H1 (cell line): ENCODE measurements around the gene TMEM134. TPM values are rescaled to one million over a fixed set of nuclear protein-coding genes. Genes with fewer than 3 reads are reported as not detected.
A peak's percentile ranks its signal among the peaks of the same experiment; 100 is the strongest.

Experiments
- CTCF ChIA-PET: fragments of 300-600 bp; sonication (Branson Sonifier 250); formaldehyde crosslinking; loops from one replicate; lab custom pipeline; 2021; ENCODE audit not compliant: partially characterized antibody; lab: Charles Lee
- POLR2A ChIA-PET: fragments of 300-600 bp; sonication (Branson Sonifier 250); formaldehyde crosslinking; loops from one replicate; lab custom pipeline; 2021; ENCODE audit warnings: inconsistent platforms; ENCODE audit not compliant: partially characterized antibody; lab: Charles Lee
- DNase-seq, 2 experiments: peaks; one replicate each; pipeline versions ENCODE4 v3.0.0 to v3.0.0-alpha.2; 2010 to 2022; ENCODE audit warnings: low spot score in 2 of 2, low read depth in 1 of 2, mixed read lengths in 1 of 2
- FAIRE-seq: peaks from 2 replicates; lab custom pipeline; 2011; peaks lifted over from hg19 to GRCh38; lab: Jason Lieb, UNC
- H2AFZ ChIP-seq: 2 replicates; pipeline ENCODE4 v1.8.1; 2012; ENCODE audit warnings: low read length, inconsistent platforms
- H2AK5ac ChIP-seq: 2 replicates; pipeline ENCODE4 v1.6.1; 2013; ENCODE audit warnings: low read depth, low read length
- H2BK120ac ChIP-seq: replicated peaks from 2 replicates; pipeline ENCODE3; 2013; ENCODE audit warnings: low read depth, low read length, inconsistent platforms
- H2BK12ac ChIP-seq: 2 replicates; pipeline ENCODE4 v1.6.1; 2013; ENCODE audit warnings: low read depth, low read length
- H2BK15ac ChIP-seq: 2 replicates; pipeline ENCODE4 v1.6.1; 2013; ENCODE audit warnings: low read length
- H2BK20ac ChIP-seq: 2 replicates; pipeline ENCODE4 v1.6.1; 2013; ENCODE audit warnings: low read length
- H2BK5ac ChIP-seq: 2 replicates; pipeline ENCODE4 v1.6.1; 2013; ENCODE audit warnings: low read depth, low read length
- H3K14ac ChIP-seq: 2 replicates; pipeline ENCODE4 v1.6.1; 2013; ENCODE audit warnings: inconsistent platforms; ENCODE audit not compliant: insufficient read length
- H3K18ac ChIP-seq: 2 replicates; pipeline ENCODE4 v1.6.1; 2013; ENCODE audit warnings: low read length; ENCODE audit errors: extremely low read depth
- H3K23ac ChIP-seq: 2 replicates; pipeline ENCODE4 v1.6.1; 2013; ENCODE audit warnings: inconsistent platforms; ENCODE audit not compliant: insufficient read length
- H3K23me2 ChIP-seq: 2 replicates; pipeline ENCODE4 v1.6.1; 2013; ENCODE audit warnings: low read depth, low read length
- H3K27ac ChIP-seq: 2 replicates; pipeline ENCODE4 v1.6.1; 2011; ENCODE audit warnings: low read depth, low read length, inconsistent platforms
- H3K27me3 ChIP-seq, 4 experiments: replicated peaks in 1 of 4; 1 replicate in 1 of 4; 2 replicates in 3 of 4; pipeline versions ENCODE4 v1.6.1 to v1.8.1; 2011 to 2013; ENCODE audit warnings: low read length in 3 of 4, mild to moderate bottlenecking in 3 of 4, inconsistent platforms in 2 of 4, mixed read lengths in 2 of 4, moderate library complexity in 1 of 4; ENCODE audit not compliant: control insufficient read depth in 3 of 4, insufficient read depth in 3 of 4; ENCODE audit errors: extremely low read depth in 1 of 4
- H3K36me3 ChIP-seq, 4 experiments: 2 replicates each; pipeline versions ENCODE4 v1.6.1 to v1.8.1; 2011 to 2013; ENCODE audit warnings: mild to moderate bottlenecking in 4 of 4, low read length in 3 of 4, moderate library complexity in 2 of 4, control low read depth in 1 of 4, inconsistent platforms in 1 of 4; ENCODE audit not compliant: insufficient read depth in 4 of 4, control insufficient read depth in 2 of 4
- H3K4ac ChIP-seq: replicated peaks from 2 replicates; pipeline ENCODE3; 2013; ENCODE audit warnings: low read length, low read depth, mixed read lengths, inconsistent platforms; ENCODE audit not compliant: insufficient read length
- H3K4me1 ChIP-seq, 4 experiments: replicated peaks in 1 of 4; 1 replicate in 1 of 4; 2 replicates in 3 of 4; pipeline versions ENCODE4 v1.6.1 to v1.8.1; 2011 to 2013; ENCODE audit warnings: low read length in 3 of 4, inconsistent platforms in 2 of 4, mixed read lengths in 1 of 4; ENCODE audit not compliant: insufficient read depth in 4 of 4, control insufficient read depth in 3 of 4
- H3K4me2 ChIP-seq, 2 experiments: 2 replicates each; pipeline versions ENCODE4 v1.6.1 to v1.8.1; 2011 to 2013; ENCODE audit warnings: low read depth in 2 of 2, low read length in 2 of 2, control low read depth in 1 of 2, inconsistent platforms in 1 of 2, mild to moderate bottlenecking in 1 of 2; ENCODE audit not compliant: insufficient read depth in 1 of 2
- H3K4me3 ChIP-seq, 4 experiments: fragments of 200-600, 300-600 bp in 1 of 4; sonication (generic), shearing (Covaris generic), sonication (Bioruptor Twin) in 1 of 4; 2 replicates each; pipeline versions ENCODE4 v1.5.1 to v1.8.1; 2011 to 2016; ENCODE audit warnings: low read length in 4 of 4, low read depth in 3 of 4, control low read depth in 2 of 4, inconsistent platforms in 2 of 4, mild to moderate bottlenecking in 2 of 4, mixed read lengths in 1 of 4, moderate library complexity in 1 of 4; ENCODE audit not compliant: insufficient read depth in 2 of 4; ENCODE audit errors: extremely low read depth in 1 of 4
- H3K56ac ChIP-seq: replicated peaks from 2 replicates; pipeline ENCODE3; 2013; ENCODE audit warnings: low read depth, mild to moderate bottlenecking, mixed read lengths, low read length, inconsistent platforms; ENCODE audit not compliant: insufficient read length
- H3K79me1 ChIP-seq: 2 replicates; pipeline ENCODE4 v1.6.1; 2013; ENCODE audit warnings: low read depth, low read length, control low read depth
- H3K79me2 ChIP-seq, 2 experiments: 2 replicates each; pipeline versions ENCODE4 v1.6.1 to v1.8.1; 2012 to 2013; ENCODE audit warnings: low read length in 2 of 2, mild to moderate bottlenecking in 2 of 2, inconsistent platforms in 1 of 2; ENCODE audit not compliant: insufficient read depth in 2 of 2, control insufficient read depth in 1 of 2
- H3K9ac ChIP-seq, 4 experiments: replicated peaks in 1 of 4; 1 replicate in 1 of 4; 2 replicates in 3 of 4; pipeline versions ENCODE4 v1.6.1 to v1.8.1; 2011 to 2013; ENCODE audit warnings: low read depth in 3 of 4, low read length in 3 of 4, control low read depth in 2 of 4, mild to moderate bottlenecking in 2 of 4, moderate library complexity in 2 of 4, inconsistent platforms in 1 of 4; ENCODE audit errors: extremely low read depth in 1 of 4
- H3K9me3 ChIP-seq, 2 experiments: 2 replicates each; pipeline versions ENCODE4 v1.6.1 to v1.8.1; 2012 to 2013; ENCODE audit warnings: mild to moderate bottlenecking in 2 of 2, moderate library complexity in 2 of 2, control low read depth in 1 of 2, inconsistent platforms in 1 of 2, low read depth in 1 of 2, low read length in 1 of 2, mixed read lengths in 1 of 2; ENCODE audit not compliant: insufficient read depth in 2 of 2
- H4K20me1 ChIP-seq, 2 experiments: replicated peaks in 1 of 2; 2 replicates each; pipeline versions ENCODE3 to v1.8.1; 2011 to 2013; ENCODE audit warnings: inconsistent platforms in 2 of 2, low read length in 2 of 2, mild to moderate bottlenecking in 1 of 2; ENCODE audit not compliant: insufficient read depth in 2 of 2, control insufficient read depth in 1 of 2
- H4K5ac ChIP-seq: 2 replicates; pipeline ENCODE4 v1.6.1; 2013; ENCODE audit warnings: low read length, low read depth, mixed read lengths, inconsistent platforms; ENCODE audit not compliant: insufficient read length
- H4K8ac ChIP-seq: 2 replicates; pipeline ENCODE4 v1.8.0; 2013; ENCODE audit warnings: mild to moderate bottlenecking, moderate library complexity, low read length, inconsistent platforms; ENCODE audit not compliant: insufficient read depth; ENCODE audit errors: extremely low read depth
- H4K91ac ChIP-seq: replicated peaks from 2 replicates; pipeline ENCODE3; 2013; ENCODE audit warnings: low read length, mixed read lengths, inconsistent platforms; ENCODE audit not compliant: insufficient read length
- FOSL1 ChIP-seq: IDR thresholded peaks from 2 replicates; pipeline ENCODE4 v1.6.1; 2011; ENCODE audit warnings: mild to moderate bottlenecking, low read depth, low read length, moderate library complexity; ENCODE audit not compliant: insufficient read depth
- SAP30 ChIP-seq: fragments of 300-600 bp; sonication (generic); IDR thresholded peaks from 2 replicates; pipeline ENCODE4 v1.7.1; 2012; ENCODE audit warnings: low read length, moderate library complexity, mild to moderate bottlenecking, inconsistent platforms; ENCODE audit not compliant: insufficient read depth, insufficient replicate concordance
- SIX5 ChIP-seq: IDR thresholded peaks from 2 replicates; pipeline ENCODE4 v1.6.1; 2011; ENCODE audit warnings: mild to moderate bottlenecking, low read depth, low read length
- WGBS, 2 experiments: shearing (Covaris generic) in 1 of 2; methylation state at CpG; one replicate each; pipeline versions ENCODE4 v1.1.6 to v1.1.7; 2013 to 2015; ENCODE audit warnings: low lambda C conversion rate in 2 of 2, mixed read lengths in 2 of 2, inconsistent platforms in 1 of 2, low coverage in 1 of 2, missing lambda C conversion rate in 1 of 2; ENCODE audit not compliant: insufficient replicate concordance in 2 of 2, insufficient coverage in 1 of 2, insufficient read length in 1 of 2; ENCODE audit errors: extremely low coverage in 1 of 2, missing lambda C conversion rate in 1 of 2; 5-methylcytosine and 5-hydroxymethylcytosine counted together
- polyA plus RNA-seq, 7 experiments: library from polyadenylated mRNA; depleted of rRNA in 3 of 7; stranded (reverse) in 5 of 7; unstranded in 2 of 7; fragments of >200 nt in 5 of 7; fragments of 200-250 nt in 2 of 7; gene quantifications; 1 replicate in 5 of 7; 2 replicates in 1 of 7; 4 replicates in 1 of 7; pipeline versions ENCODE4 v1.2.1 to v1.2.3, GENCODE V29; 2011 to 2013; ENCODE audit warnings: missing spikeins in 2 of 7, mixed read lengths in 2 of 7
- total RNA-seq: library from RNA; stranded (reverse); fragmentation: NEBNext Ultra II Directional; extraction: Animal tissue kit (Norgen Biotek cat#: 25700); gene quantifications from 2 replicates; pipeline ENCODE4 v1.2.1, GENCODE V29; 2021
- TF ChIP-seq, protein P1 (sequence below): IDR thresholded peaks from 2 replicates; pipeline ENCODE4 v1.6.1; 2011; ENCODE audit warnings: low read depth, mild to moderate bottlenecking, low read length; ENCODE audit not compliant: insufficient read depth

TMEM134 gene
- total and polyA plus RNA-seq, 2 of the 8 experiments (the other 6 are each of a cell fraction or from before 2014, with no cell fraction given), result 32.4 to 229 TPM

- H3K79me2 ChIP-seq, result no peaks in the 10 kb centered on the region
- H3K79me1 ChIP-seq, result no peaks in the 10 kb centered on the region
- FAIRE-seq, result no peak
- no peaks in the 10 kb centered on the region for H3K23me2 ChIP-seq
- no peak within 1 kb of the TSS for H3K18ac ChIP-seq
- no peak within 1 kb of the TSS for H2AK5ac ChIP-seq
- H3K14ac ChIP-seq, result no peak within 1 kb of the TSS
- no peaks in the 10 kb centered on the region for H3K36me3 ChIP-seq
- no peaks in the 10 kb centered on the region for H3K9me3 ChIP-seq
- no peak within 1 kb of the TSS for H2BK120ac ChIP-seq
- H3K9ac ChIP-seq, result no peak within 1 kb of the TSS
- H3K23ac ChIP-seq, result no peak within 1 kb of the TSS
- H3K27me3 ChIP-seq, result no peaks in the 10 kb centered on the region
- H2BK20ac ChIP-seq, result no peak within 1 kb of the TSS
- H3K4me1 ChIP-seq, result no peaks in the 10 kb centered on the region
- H2AFZ ChIP-seq, result no peak within 1 kb of the TSS
- CTCF ChIA-PET, result interaction anchor here (1.0 to 2.7 kb wide), 3 partner anchors 17 to 73 kb away, joined by 3 to 10 read pairs (median 3); partner anchors contain the start of gene PTPRCAP
- no peak within 1 kb of the TSS for H3K4me2 ChIP-seq
- H3K27ac ChIP-seq, result no peak within 1 kb of the TSS
- H4K91ac ChIP-seq, result no peak within 1 kb of the TSS
- WGBS, 2 experiments, result 90% methylated on average over 3 of the region's 3 CpGs; no CpG with 5 or more reads in 1 of the 2 experiments
- TF ChIP-seq, protein P1, sequence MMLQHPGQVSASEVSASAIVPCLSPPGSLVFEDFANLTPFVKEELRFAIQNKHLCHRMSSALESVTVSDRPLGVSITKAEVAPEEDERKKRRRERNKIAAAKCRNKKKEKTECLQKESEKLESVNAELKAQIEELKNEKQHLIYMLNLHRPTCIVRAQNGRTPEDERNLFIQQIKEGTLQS, result no peak
- TF ChIP-seq SIX5 (no peak), FOSL1 (no peak), SAP30 (no peak)
- TF ChIP-seq, all 59 proteins: peak for 0
- POLR2A ChIA-PET, result interaction anchor here (0.6 to 4.3 kb wide), 8 partner anchors 10 to 137 kb away, joined by 3 to 27 read pairs (median 4); partner anchors contain the start of genes PTPRCAP and RAD9A
- no peak within 1 kb of the TSS for H3K56ac ChIP-seq
- peak within 1 kb of the TSS; percentile 79 for H4K8ac ChIP-seq
- no peak within 1 kb of the TSS for H4K5ac ChIP-seq
- no peak within 1 kb of the TSS for H2BK5ac ChIP-seq
- H3K4ac ChIP-seq, result no peak within 1 kb of the TSS
- DNase-seq, result no peak
- H2BK15ac ChIP-seq, result no peak within 1 kb of the TSS
- no peak within 1 kb of the TSS for H3K4me3 ChIP-seq
- H4K20me1 ChIP-seq, result no peaks in the 10 kb centered on the region
- no peak within 1 kb of the TSS for H2BK12ac ChIP-seq
These were observed 14.0 kb downstream of the TMEM134 start, which contains the start of gene CABP4 for GRCh38 chr11:67455054-67455453. Gene CABP4 (plus strand): TSS chr11:67455354. CDS start chr11:67455424, 70 bp downstream.
